ENCODE data around the gene ZFPL1. TPM values are rescaled to one million over a fixed set of nuclear protein-coding genes. Genes with fewer than 3 reads are reported as not detected.
A peak's percentile ranks its signal among the peaks of the same experiment; 100 is the strongest.

ZFPL1 gene
- total and polyA plus RNA-seq, 9 of the 15 experiments (the other 6 are each of a cell fraction or from before 2014, with no cell fraction given) = 3.7 to 37.5 (median 22.7) TPM

GRCh38 chr11:65131895-65132237, 47.8 kb downstream of the ZFPL1 start (continued):
- no peak for TF ChIP-seq CGGBP1 (CRISPR knock-in tag; IDR thresholded peaks at IDR 0.05)
- no peak for TF ChIP-seq IFI16 (CRISPR knock-in tag; IDR thresholded peaks at IDR 0.05)
- TF ChIP-seq RHOXF2B (CRISPR knock-in tag; conservative IDR thresholded peaks at IDR 0.05) = no peak
- no peak for TF ChIP-seq UBTF (IDR thresholded peaks at IDR 0.05; ENCODE audit: borderline replicate concordance in 1 of 2, low read depth in 2 of 2, low read length in 2 of 2)

- H3K9me1 ChIP-seq (ENCODE audit: control insufficient read depth, insufficient read depth, low read length) = peaks cover 4% of the 10 kb centered on the region
- peaks cover 41% of the 10 kb centered on the region for H3K79me2 ChIP-seq (ENCODE audit: control insufficient read depth, insufficient read depth, low read length)
- peak in 1 of 4 experiments; percentile 63 for DNase-seq (ENCODE audit: extremely low read depth in 1 of 4, low spot score in 3 of 4)
- intact Hi-C loops (cut with micrococcal nuclease) (no loop called here), in situ Hi-C loops (cut with MboI) (no loop called here)
- BruUV-seq (replicated peaks) = no TSS peak
- H3K27ac ChIP-seq (ENCODE audit: extremely low read depth, low read depth, low read length) = peak overlapping the region; percentile 47; the same call in 2 of the 3 replicates
- no peak overlapping the region for H2AFZ ChIP-seq (ENCODE audit: low read depth, low read length)
- H3K9me3 ChIP-seq (replicated peaks; ENCODE audit: control insufficient read depth, insufficient read depth, low read depth, low read length) = no peaks in the 10 kb centered on the region
- ATAC-seq = no peak
- peaks cover 55% of the 10 kb centered on the region for H3K36me3 ChIP-seq (ENCODE audit: control insufficient read depth, insufficient read depth, low read length)
- ChIA-PET CTCF (ENCODE audit: low intra/inter-chr PET ratio) (no interaction called here), POLR2A (interaction anchor here (0.6 to 8.4 kb wide), 5 partner anchors 12 to 136 kb away, joined by 3 to 182 read pairs (median 4); partner anchors contain the start of genes BATF2, FAU, MRPL49 and SPDYC)
- peak overlapping the region; percentile 98 to 99 for H3K9ac ChIP-seq (ENCODE audit: insufficient read depth in 1 of 2, low read depth in 2 of 2, low read length in 2 of 2)
- peaks cover 9% of the 10 kb centered on the region; the same call in 1 of the 2 replicates for H4K20me1 ChIP-seq (replicated peaks; ENCODE audit: control insufficient read depth, insufficient read depth, low read length)
- TF ChIP-seq E2F5 (CRISPR knock-in tag; IDR thresholded peaks at IDR 0.05) = no peak
- TF ChIP-seq TCF3 (CRISPR knock-in tag; IDR thresholded peaks at IDR 0.05) = 0 out of 2 replicates have a peak, but pooled peaks have one; percentile 35
- TF ChIP-seq CBFA2T3 (IDR thresholded peaks at IDR 0.05) = peak; percentile 49
- H3K27me3 ChIP-seq (ENCODE audit: control insufficient read depth in 2 of 2, insufficient read depth in 2 of 2, low read length in 2 of 2) = no peaks in the 10 kb centered on the region; a peak in 1 of 5 replicates
- peaks cover 21 to 49% of the 10 kb centered on the region in 2 experiments; a peak in 4 of 5 replicates for H3K4me1 ChIP-seq (replicated peaks in 1 of 2; ENCODE audit: control insufficient read depth in 2 of 2, insufficient read depth in 2 of 2, low read length in 2 of 2)
- peak overlapping the region; percentile 96; the same call in 1 of the 2 replicates for H3K4me3 ChIP-seq
- H3K4me2 ChIP-seq (ENCODE audit: insufficient read depth, low read length) = peak overlapping the region; percentile 98
- WGBS (ENCODE audit: insufficient coverage, low coverage, missing lambda C conversion rate) = 49% methylated on average over 8 of the region's 10 CpGs
- FAIRE-seq = no peak
Measured at GRCh38 chr11:65132238-65132987, 48.4 kb downstream of the ZFPL1 start.

All from K562 (cell line).